ENCODE results near the gene CRBN.

CRBN gene

GRCh38 chr3:3179407-3180094 lies at the start of gene CRBN:
Gene CRBN, minus strand, starts transcription at chr3:3179691. Its CDS starts 4 bp downstream, at chr3:3179687.
- peak; percentile 50 to 85 for DNase-seq (ENCODE audit: extremely low read depth in 1 of 2, low read depth in 1 of 2)

- DNase-seq (ENCODE audit: extremely low read depth in 1 of 2, low read depth in 1 of 2) = no peak
Measured at GRCh38 chr3:3227640-3228039, 48.1 kb upstream of the CRBN start.

- DNase-seq (ENCODE audit: extremely low read depth in 1 of 2, low read depth in 1 of 2) = no peak
Measured at GRCh38 chr3:3221528-3221927, 42.0 kb upstream of the CRBN start.

- no peak for DNase-seq (ENCODE audit: extremely low read depth in 1 of 2, low read depth in 1 of 2)
Measured at GRCh38 chr3:3216401-3216800, 36.9 kb upstream of the CRBN start.

GRCh38 chr3:3212781-3213440 lies 33.4 kb upstream of the CRBN start:
- no peak for DNase-seq (ENCODE audit: extremely low read depth in 1 of 2, low read depth in 1 of 2)

GRCh38 chr3:3209714-3210113 lies 30.2 kb upstream of the CRBN start:
- DNase-seq (ENCODE audit: extremely low read depth in 1 of 2, low read depth in 1 of 2) = no peak

- no peak for DNase-seq (ENCODE audit: extremely low read depth in 1 of 2, low read depth in 1 of 2)
Measured at GRCh38 chr3:3209057-3209456, 29.6 kb upstream of the CRBN start.

- no peak for DNase-seq (ENCODE audit: extremely low read depth in 1 of 2, low read depth in 1 of 2)
Measured at GRCh38 chr3:3201611-3202010, 22.1 kb upstream of the CRBN start.

- DNase-seq (ENCODE audit: extremely low read depth in 1 of 2, low read depth in 1 of 2) = no peak
Measured at GRCh38 chr3:3200632-3201212, 21.2 kb upstream of the CRBN start.

GRCh38 chr3:3199306-3199705 lies 19.8 kb upstream of the CRBN start:
- DNase-seq (ENCODE audit: extremely low read depth in 1 of 2, low read depth in 1 of 2) = no peak

- no peak for DNase-seq (ENCODE audit: extremely low read depth in 1 of 2, low read depth in 1 of 2)
Measured at GRCh38 chr3:3196148-3196861, 16.8 kb upstream of the CRBN start.

- DNase-seq (ENCODE audit: extremely low read depth in 1 of 2, low read depth in 1 of 2) = no peak
Measured at GRCh38 chr3:3194861-3195260, 15.4 kb upstream of the CRBN start.

- no peak for DNase-seq (ENCODE audit: extremely low read depth in 1 of 2, low read depth in 1 of 2)
Measured at GRCh38 chr3:3192286-3192675, 12.8 kb upstream of the CRBN start.

GRCh38 chr3:3191675-3192285 lies 12.3 kb upstream of the CRBN start:
- no peak for DNase-seq (ENCODE audit: extremely low read depth in 1 of 2, low read depth in 1 of 2)

- no peak for DNase-seq (ENCODE audit: extremely low read depth in 1 of 2, low read depth in 1 of 2)
Measured at GRCh38 chr3:3189961-3190360, 10.5 kb upstream of the CRBN start.

- DNase-seq (ENCODE audit: extremely low read depth in 1 of 2, low read depth in 1 of 2) = no peak
Measured at GRCh38 chr3:3189102-3189727, 9.7 kb upstream of the CRBN start.

GRCh38 chr3:3184876-3185275 lies 5.4 kb upstream of the CRBN start:
- DNase-seq (ENCODE audit: extremely low read depth in 1 of 2, low read depth in 1 of 2) = no peak

GRCh38 chr3:3180456-3180855 lies 965 bp upstream of the CRBN start:
- DNase-seq (ENCODE audit: extremely low read depth in 1 of 2, low read depth in 1 of 2) = no peak

- no peak for DNase-seq (ENCODE audit: extremely low read depth in 1 of 2, low read depth in 1 of 2)
Measured at GRCh38 chr3:3178498-3179328, 778 bp downstream of the CRBN start.
